GM12801 (cell line): Measurements from ENCODE around the gene PPM1H.

Experiments
- TF ChIP-seq, protein P1 (sequence below): IDR thresholded peaks from one replicate; pipeline ENCODE4 v1.5.1; 2011; ENCODE audit warnings: control low read depth; ENCODE audit not compliant: insufficient read length; ENCODE audit errors: extremely low read depth

PPM1H gene

DNA sequence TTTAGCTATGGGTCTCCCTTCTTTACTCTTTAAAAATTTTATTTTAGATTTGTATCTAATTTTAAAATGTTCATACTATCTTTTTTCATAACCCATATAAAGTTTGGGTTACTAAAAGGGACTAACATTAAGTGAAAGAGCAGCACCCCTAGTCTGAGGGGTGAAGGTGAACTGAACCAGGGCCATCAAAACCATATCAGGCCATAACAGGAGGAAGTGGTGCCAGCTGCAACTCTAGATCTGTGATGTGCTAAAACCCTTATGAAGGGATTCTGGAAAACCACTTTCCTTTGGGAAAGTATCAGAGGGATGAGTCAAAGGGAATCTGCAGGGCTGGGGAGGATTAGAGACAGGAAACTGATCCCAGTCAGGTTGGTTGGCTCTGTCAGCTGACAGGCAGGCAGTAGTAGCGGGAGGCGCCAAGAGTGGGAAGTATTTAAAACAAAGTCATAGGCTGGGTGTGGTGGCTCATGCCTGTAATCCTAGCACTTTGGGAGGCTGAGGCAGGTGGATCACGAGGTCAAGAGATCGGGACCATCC lies 162.5 kb downstream of the PPM1H start:
- TF ChIP-seq, protein P1, sequence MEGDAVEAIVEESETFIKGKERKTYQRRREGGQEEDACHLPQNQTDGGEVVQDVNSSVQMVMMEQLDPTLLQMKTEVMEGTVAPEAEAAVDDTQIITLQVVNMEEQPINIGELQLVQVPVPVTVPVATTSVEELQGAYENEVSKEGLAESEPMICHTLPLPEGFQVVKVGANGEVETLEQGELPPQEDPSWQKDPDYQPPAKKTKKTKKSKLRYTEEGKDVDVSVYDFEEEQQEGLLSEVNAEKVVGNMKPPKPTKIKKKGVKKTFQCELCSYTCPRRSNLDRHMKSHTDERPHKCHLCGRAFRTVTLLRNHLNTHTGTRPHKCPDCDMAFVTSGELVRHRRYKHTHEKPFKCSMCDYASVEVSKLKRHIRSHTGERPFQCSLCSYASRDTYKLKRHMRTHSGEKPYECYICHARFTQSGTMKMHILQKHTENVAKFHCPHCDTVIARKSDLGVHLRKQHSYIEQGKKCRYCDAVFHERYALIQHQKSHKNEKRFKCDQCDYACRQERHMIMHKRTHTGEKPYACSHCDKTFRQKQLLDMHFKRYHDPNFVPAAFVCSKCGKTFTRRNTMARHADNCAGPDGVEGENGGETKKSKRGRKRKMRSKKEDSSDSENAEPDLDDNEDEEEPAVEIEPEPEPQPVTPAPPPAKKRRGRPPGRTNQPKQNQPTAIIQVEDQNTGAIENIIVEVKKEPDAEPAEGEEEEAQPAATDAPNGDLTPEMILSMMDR, result no peak

- TF ChIP-seq, protein P1, result no peak
These were observed 163.1 kb downstream of the PPM1H start for GRCh38 chr12:62771828-62772227.

DNA sequence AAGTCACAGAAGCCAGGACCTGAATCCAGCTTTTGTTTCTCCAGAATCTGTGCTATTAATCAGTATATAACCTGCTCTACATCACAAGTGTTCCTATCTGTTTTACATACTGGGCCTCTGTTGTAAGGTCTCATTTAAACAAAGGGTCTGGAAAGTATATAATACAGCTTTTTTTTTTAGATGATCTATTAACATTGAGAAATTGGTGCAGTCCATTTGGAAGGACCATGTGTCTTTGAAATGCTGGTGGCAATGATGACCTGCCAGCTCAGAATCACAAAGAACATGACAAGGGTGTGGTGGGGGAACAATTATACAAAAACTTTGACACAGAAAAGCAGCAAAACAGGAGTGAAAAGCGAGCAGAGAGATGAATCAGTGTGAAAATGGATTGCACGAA lies 164.6 kb downstream of the PPM1H start:
- TF ChIP-seq, protein P1, result no peak

DNA sequence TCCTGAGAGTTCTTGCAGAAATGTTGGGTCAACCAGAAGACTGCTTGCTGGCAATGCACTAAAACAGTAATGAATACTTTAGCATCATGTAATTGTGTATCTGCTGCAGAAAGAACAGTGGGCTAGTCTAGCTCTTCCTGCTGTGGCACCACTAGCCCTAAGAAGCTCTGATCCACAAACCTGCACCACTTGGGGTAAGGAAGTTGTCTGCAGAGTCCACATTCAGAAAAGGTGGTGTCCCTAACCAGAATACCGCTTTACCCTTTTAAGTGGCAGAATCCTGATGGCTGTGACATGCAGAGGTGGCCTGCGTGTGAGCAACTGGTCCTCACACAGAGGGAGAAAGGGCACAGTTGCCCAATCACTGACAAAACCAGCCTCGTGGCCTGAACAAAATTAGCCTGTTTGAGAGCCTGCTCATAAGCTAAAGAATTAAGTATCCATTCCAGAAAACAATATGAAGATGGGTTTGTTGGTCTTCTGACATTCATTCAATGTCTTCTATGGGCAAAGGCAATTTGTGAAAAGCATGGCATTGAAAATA lies 165.8 kb downstream of the PPM1H start:
- TF ChIP-seq, protein P1, result no peak

- TF ChIP-seq, protein P1, result no peak
These were observed 167.0 kb downstream of the PPM1H start for GRCh38 chr12:62767946-62768345.

- TF ChIP-seq, protein P1, result no peak
These were observed 167.5 kb downstream of the PPM1H start for GRCh38 chr12:62767496-62767895.

DNA sequence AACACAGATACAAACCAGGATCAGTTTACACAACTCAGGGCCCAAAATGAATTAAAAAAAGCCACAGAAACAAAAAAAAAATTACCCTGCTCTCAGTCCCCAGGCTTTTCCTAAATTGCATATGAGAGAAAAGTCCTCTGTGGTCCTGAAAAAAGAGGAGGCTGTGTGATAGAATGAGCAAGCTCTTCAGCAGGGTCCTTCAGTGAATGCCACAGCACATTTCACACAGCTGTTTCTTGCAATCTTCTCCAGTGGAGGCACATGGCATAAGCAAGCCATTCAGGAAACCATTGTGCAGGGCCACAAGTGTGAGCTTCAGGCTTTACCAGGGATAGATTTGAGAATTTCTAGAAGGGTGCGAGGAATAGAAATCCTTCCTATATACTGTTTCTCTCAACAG lies 168.5 kb downstream of the PPM1H start:
- TF ChIP-seq, protein P1, result no peak
